K562 (cell line): Measurements from ENCODE around the gene TELO2. TPM values are rescaled to one million over a fixed set of nuclear protein-coding genes. Genes with fewer than 3 reads are reported as not detected.
A peak's percentile ranks its signal among the peaks of the same experiment; 100 is the strongest.

Experiments
- BCL6 ChIP-seq: fragments of 250-450 bp; sonication (Bioruptor Pico); IDR thresholded peaks from 2 replicates; pipeline ENCODE4 v1.4.0; 2020
- DDX20 ChIP-seq: fragments of 450-650 bp; IDR thresholded peaks from 2 replicates; pipeline ENCODE4 v1.6.1; 2016; ENCODE audit warnings: missing genetic modification characterization, low read depth, mild to moderate bottlenecking, missing compliant biosample characterization, moderate library complexity
- FOXK2 ChIP-seq, 2 experiments: fragments of 450-650 bp; IDR thresholded peaks in 1 of 2; conservative IDR thresholded peaks in 1 of 2; 2 replicates each; pipeline ENCODE4 v1.6.1; 2016; ENCODE audit warnings: low read depth in 2 of 2, mild to moderate bottlenecking in 1 of 2
- NELFE ChIP-seq: IDR thresholded peaks from 2 replicates; pipeline ENCODE4 v1.6.1; 2011; ENCODE audit warnings: mild to moderate bottlenecking; ENCODE audit not compliant: insufficient read depth, insufficient read length
- U2AF2 ChIP-seq: fragments of 200-400 bp; formaldehyde crosslinking; optimal IDR thresholded peaks from 2 replicates; pipeline ENCODE3; 2017; ENCODE audit warnings: low read depth, mild to moderate bottlenecking, low read length
- ZNF175 ChIP-seq: fragments of 200-800 bp; sonication (Bioruptor generic); IDR thresholded peaks from 2 replicates; pipeline ENCODE4 v1.6.1; 2016; ENCODE audit warnings: low read depth, mild to moderate bottlenecking, missing genetic modification characterization, missing compliant biosample characterization
- polyA plus RNA-seq, 8 experiments: library from polyadenylated mRNA; depleted of rRNA in 4 of 8; stranded (reverse) in 5 of 8; unstranded in 3 of 8; fragments of >200 nt; fragmentation: Nextera tagmentation in 2 of 8; fragmentation: Illumina TruSeq in 1 of 8; extraction: Ambion mirVana in 2 of 8; extraction: Trizol in 1 of 8; gene quantifications; 2 replicates each; pipeline versions ENCODE4 v1.2.1 to v1.2.3, GENCODE V29; 2011 to 2014; ENCODE audit warnings: inconsistent platforms in 1 of 8, missing spikeins in 1 of 8
- total RNA-seq, 7 experiments: library from RNA; depleted of rRNA in 6 of 7; stranded (reverse); fragments of >200 nt in 6 of 7; fragmentation: Illumina TruSeq in 2 of 7; extraction: Trizol in 2 of 7; gene quantifications; 2 replicates each; pipeline versions ENCODE4 v1.2.1 to v1.2.3, GENCODE V29; 2011 to 2021; ENCODE audit warnings: low replicate concordance in 1 of 7
- TF ChIP-seq, protein P1 (sequence below): fragments of 450-650 bp; formaldehyde crosslinking; IDR thresholded peaks from 2 replicates; pipeline ENCODE4 v1.4.0; 2020; ENCODE audit warnings: mild to moderate bottlenecking, mixed read lengths
- TF ChIP-seq, protein P2 (sequence below): sonication (generic); formaldehyde crosslinking; IDR thresholded peaks from 2 replicates; pipeline ENCODE4 v1.9.0; 2022; ENCODE audit warnings: mild to moderate bottlenecking, missing genetic modification reagents
- TF ChIP-seq, protein P3 (sequence below), 2 experiments: fragments of 450-650 bp in 1 of 2; sonication (generic) in 1 of 2; formaldehyde crosslinking in 1 of 2; IDR thresholded peaks in 1 of 2; conservative IDR thresholded peaks in 1 of 2; 2 replicates each; pipeline versions ENCODE4 v1.6.1 to v1.8.1; 2016 to 2023; ENCODE audit warnings: mild to moderate bottlenecking in 2 of 2, moderate library complexity in 2 of 2, inconsistent platforms in 1 of 2, missing genetic modification reagents in 1 of 2
- TF ChIP-seq, protein P4 (sequence below): fragments of 450-650 bp; IDR thresholded peaks from 2 replicates; pipeline ENCODE4 v1.7.0; 2016; ENCODE audit warnings: borderline replicate concordance
- TF ChIP-seq, protein P5 (sequence below), 3 experiments: fragments of 200-800 bp in 1 of 3; fragments of 250-450 bp in 1 of 3; fragments of 450-650 bp in 1 of 3; sonication (Bioruptor Pico) in 1 of 3; sonication (Bioruptor generic) in 1 of 3; formaldehyde crosslinking in 1 of 3; IDR thresholded peaks; 2 replicates each; pipeline versions ENCODE4 v1.6.1 to v1.8.0; 2016 to 2022; ENCODE audit warnings: mild to moderate bottlenecking in 2 of 3, missing genetic modification characterization in 2 of 3, missing compliant biosample characterization in 1 of 3, moderate library complexity in 1 of 3
- TF ChIP-seq, protein P6 (sequence below): sonication (generic); formaldehyde crosslinking; IDR thresholded peaks from 2 replicates; pipeline ENCODE4 v1.8.0; 2022; ENCODE audit warnings: mild to moderate bottlenecking, missing genetic modification reagents

TELO2 gene
- total and polyA plus RNA-seq, 9 of the 15 experiments (the other 6 are each of a cell fraction or from before 2014, with no cell fraction given) = 0.51 to 91.8 (median 14.5) TPM

DNA sequence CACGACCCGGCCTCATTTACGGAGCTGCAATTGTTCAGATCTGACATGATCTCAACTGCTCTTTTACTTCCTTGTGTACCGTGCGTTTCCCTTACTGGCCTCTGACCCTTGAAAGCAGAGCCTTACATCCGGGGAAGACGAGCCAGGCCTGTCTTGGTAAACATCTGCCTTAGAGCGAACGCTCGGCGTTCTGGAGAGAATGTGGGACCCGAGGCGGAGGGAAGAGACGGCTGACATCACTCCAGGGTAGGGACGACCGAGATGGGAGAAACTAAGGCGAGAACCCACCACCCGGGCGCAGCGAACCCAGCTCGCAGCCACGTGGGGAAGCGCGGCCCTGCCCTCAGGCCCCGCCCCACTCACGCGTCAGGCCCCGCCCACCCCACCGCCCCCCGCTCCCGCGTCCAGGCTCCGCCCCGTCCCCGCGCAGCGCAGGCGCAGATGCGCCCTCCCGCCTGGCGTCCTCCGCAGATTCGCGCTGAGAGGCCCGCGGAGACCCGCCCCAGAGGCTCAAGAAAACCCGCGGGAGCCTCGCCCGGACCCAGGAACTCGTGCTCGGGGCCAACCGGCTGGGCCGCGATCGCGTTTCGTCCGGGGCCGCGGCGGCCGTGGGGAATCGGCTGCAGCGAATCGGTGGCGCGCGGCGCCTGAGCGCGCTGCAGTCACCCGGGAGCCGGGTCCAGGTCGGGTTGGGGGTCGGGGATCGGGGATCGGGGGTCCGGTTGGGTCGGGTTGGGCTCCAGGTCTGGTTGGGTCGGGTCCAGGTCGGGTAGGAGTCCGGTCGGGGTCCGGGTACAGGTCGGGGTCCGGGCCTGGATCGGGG lies at the start of gene TELO2 (continued):
- TF ChIP-seq, protein P1, sequence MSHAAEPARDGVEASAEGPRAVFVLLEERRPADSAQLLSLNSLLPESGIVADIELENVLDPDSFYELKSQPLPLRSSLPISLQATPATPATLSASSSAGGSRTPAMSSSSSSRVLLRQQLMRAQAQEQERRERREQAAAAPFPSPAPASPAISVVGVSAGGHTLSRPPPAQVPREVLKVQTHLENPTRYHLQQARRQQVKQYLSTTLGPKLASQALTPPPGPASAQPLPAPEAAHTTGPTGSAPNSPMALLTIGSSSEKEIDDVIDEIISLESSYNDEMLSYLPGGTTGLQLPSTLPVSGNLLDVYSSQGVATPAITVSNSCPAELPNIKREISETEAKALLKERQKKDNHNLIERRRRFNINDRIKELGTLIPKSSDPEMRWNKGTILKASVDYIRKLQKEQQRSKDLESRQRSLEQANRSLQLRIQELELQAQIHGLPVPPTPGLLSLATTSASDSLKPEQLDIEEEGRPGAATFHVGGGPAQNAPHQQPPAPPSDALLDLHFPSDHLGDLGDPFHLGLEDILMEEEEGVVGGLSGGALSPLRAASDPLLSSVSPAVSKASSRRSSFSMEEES = no peak
- no peak for TF ChIP-seq U2AF2
- TF ChIP-seq, protein P2, sequence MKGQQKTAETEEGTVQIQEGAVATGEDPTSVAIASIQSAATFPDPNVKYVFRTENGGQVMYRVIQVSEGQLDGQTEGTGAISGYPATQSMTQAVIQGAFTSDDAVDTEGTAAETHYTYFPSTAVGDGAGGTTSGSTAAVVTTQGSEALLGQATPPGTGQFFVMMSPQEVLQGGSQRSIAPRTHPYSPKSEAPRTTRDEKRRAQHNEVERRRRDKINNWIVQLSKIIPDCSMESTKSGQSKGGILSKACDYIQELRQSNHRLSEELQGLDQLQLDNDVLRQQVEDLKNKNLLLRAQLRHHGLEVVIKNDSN = peak; percentile 76
- TF ChIP-seq, protein P3, sequence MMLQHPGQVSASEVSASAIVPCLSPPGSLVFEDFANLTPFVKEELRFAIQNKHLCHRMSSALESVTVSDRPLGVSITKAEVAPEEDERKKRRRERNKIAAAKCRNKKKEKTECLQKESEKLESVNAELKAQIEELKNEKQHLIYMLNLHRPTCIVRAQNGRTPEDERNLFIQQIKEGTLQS (IDR thresholded peaks at IDR 0.05) = no peak
- TF ChIP-seq, protein P3 (CRISPR knock-in tag; conservative IDR thresholded peaks at IDR 0.05) = 0 out of 2 replicates have a peak, but pooled peaks have one; percentile 62
- TF ChIP-seq, protein P4, sequence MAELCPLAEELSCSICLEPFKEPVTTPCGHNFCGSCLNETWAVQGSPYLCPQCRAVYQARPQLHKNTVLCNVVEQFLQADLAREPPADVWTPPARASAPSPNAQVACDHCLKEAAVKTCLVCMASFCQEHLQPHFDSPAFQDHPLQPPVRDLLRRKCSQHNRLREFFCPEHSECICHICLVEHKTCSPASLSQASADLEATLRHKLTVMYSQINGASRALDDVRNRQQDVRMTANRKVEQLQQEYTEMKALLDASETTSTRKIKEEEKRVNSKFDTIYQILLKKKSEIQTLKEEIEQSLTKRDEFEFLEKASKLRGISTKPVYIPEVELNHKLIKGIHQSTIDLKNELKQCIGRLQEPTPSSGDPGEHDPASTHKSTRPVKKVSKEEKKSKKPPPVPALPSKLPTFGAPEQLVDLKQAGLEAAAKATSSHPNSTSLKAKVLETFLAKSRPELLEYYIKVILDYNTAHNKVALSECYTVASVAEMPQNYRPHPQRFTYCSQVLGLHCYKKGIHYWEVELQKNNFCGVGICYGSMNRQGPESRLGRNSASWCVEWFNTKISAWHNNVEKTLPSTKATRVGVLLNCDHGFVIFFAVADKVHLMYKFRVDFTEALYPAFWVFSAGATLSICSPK = no peak
- TF ChIP-seq NELFE = no peak
- peak; percentile 94 to 96 for TF ChIP-seq FOXK2 (conservative IDR thresholded peaks at IDR 0.05 in 1 of 2, IDR thresholded peaks at IDR 0.05 in 1 of 2; ENCODE audit: low read depth in 2 of 2)
- TF ChIP-seq, protein P5, sequence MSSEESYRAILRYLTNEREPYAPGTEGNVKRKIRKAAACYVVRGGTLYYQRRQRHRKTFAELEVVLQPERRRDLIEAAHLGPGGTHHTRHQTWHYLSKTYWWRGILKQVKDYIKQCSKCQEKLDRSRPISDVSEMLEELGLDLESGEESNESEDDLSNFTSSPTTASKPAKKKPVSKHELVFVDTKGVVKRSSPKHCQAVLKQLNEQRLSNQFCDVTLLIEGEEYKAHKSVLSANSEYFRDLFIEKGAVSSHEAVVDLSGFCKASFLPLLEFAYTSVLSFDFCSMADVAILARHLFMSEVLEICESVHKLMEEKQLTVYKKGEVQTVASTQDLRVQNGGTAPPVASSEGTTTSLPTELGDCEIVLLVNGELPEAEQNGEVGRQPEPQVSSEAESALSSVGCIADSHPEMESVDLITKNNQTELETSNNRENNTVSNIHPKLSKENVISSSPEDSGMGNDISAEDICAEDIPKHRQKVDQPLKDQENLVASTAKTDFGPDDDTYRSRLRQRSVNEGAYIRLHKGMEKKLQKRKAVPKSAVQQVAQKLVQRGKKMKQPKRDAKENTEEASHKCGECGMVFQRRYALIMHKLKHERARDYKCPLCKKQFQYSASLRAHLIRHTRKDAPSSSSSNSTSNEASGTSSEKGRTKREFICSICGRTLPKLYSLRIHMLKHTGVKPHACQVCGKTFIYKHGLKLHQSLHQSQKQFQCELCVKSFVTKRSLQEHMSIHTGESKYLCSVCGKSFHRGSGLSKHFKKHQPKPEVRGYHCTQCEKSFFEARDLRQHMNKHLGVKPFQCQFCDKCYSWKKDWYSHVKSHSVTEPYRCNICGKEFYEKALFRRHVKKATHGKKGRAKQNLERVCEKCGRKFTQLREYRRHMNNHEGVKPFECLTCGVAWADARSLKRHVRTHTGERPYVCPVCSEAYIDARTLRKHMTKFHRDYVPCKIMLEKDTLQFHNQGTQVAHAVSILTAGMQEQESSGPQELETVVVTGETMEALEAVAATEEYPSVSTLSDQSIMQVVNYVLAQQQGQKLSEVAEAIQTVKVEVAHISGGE (CRISPR knock-in tag; IDR thresholded peaks at IDR 0.05) = no peak; a peak in 2 of 6 replicates
- TF ChIP-seq, protein P6, sequence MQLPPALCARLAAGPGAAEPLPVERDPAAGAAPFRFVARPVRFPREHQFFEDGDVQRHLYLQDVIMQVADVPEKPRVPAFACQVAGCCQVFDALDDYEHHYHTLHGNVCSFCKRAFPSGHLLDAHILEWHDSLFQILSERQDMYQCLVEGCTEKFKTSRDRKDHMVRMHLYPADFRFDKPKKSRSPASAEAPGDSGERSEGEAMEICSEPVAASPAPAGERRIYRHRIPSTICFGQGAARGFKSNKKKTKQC (CRISPR knock-in tag) = peak; percentile 67; the same call in 1 of the 2 replicates
- peak; percentile 82 for TF ChIP-seq ZNF175 (CRISPR knock-in tag)
- 0 out of 2 replicates have a peak, but pooled peaks have one; percentile 50 for TF ChIP-seq DDX20 (tag)
- no peak for TF ChIP-seq BCL6
